GM13976 (cell line): Measurements from ENCODE around the gene SYTL2.

Experiments used
- DNase-seq: peaks from one replicate; pipeline ENCODE4 v3.0.0; 2012; ENCODE audit warnings: low spot score
- in situ Hi-C: fragments of 300-500 bp; cut with MboI; formaldehyde crosslinking; loops from one replicate; pipeline ENCODE4 v1.12.0; 2022; ENCODE audit warnings: low sequenced_read_pairs, mixed read lengths, inconsistent platforms; ENCODE audit not compliant: unreplicated experiment
- TF ChIP-seq, protein P1 (sequence below): IDR thresholded peaks from 2 replicates; pipeline ENCODE4 v1.5.1; 2012; ENCODE audit warnings: borderline replicate concordance, mild to moderate bottlenecking; ENCODE audit not compliant: insufficient read depth; ENCODE audit errors: extremely low read depth, missing control alignments, control extremely low read depth

The SYTL2 gene

DNA sequence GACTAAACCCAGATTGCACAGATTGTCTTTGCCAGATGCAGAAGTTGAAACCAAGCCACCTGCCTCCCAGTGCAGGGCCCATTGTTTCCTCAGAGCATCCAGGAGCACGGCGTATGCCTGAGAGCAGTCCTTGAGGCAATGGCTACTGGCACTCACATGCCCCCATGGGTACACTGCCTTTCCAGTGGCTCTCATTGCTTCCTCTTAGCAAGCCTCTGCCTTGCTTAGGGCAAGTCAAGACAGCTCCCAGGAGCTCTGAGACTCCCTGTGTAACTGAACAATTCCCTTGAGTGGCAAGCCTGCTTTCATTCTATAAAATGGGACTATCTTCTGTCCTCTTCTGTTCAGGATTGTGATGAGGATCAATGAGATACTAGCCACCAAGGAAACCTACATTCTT is 4.1 kb downstream of the SYTL2 start:
- TF ChIP-seq, protein P1, sequence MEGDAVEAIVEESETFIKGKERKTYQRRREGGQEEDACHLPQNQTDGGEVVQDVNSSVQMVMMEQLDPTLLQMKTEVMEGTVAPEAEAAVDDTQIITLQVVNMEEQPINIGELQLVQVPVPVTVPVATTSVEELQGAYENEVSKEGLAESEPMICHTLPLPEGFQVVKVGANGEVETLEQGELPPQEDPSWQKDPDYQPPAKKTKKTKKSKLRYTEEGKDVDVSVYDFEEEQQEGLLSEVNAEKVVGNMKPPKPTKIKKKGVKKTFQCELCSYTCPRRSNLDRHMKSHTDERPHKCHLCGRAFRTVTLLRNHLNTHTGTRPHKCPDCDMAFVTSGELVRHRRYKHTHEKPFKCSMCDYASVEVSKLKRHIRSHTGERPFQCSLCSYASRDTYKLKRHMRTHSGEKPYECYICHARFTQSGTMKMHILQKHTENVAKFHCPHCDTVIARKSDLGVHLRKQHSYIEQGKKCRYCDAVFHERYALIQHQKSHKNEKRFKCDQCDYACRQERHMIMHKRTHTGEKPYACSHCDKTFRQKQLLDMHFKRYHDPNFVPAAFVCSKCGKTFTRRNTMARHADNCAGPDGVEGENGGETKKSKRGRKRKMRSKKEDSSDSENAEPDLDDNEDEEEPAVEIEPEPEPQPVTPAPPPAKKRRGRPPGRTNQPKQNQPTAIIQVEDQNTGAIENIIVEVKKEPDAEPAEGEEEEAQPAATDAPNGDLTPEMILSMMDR, result no peak
- no peak for DNase-seq
- in situ Hi-C loops, result no loop called here

GRCh38 chr11:85806016-85806415 is 4.9 kb downstream of the SYTL2 start:
- DNase-seq, result no peak
- TF ChIP-seq, protein P1, result no peak
- in situ Hi-C loops, result no loop called here

GRCh38 chr11:85805387-85805786 is 5.6 kb downstream of the SYTL2 start:
- TF ChIP-seq, protein P1, result no peak
- in situ Hi-C loops, result no loop called here
- no peak for DNase-seq

DNA sequence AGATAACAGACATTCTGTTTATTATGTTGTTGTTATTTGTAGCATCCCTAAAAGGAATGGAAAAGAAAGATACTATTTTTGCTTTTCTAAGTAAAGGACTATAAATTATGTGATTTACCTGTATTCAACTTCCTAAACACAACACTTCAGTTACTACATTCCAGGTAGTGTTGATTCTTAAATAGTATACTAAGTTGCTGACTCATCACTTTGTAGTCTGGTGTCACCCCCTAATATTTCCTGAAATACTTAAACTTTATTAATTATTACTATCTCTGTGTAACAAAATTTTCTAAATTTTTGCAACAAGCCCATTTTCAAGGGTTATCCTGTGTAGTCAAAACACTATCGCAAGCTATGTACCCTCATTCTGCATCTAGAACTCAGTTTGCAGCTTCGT is 7.0 kb downstream of the SYTL2 start:
- DNase-seq, result no peak
- TF ChIP-seq, protein P1, result no peak
- in situ Hi-C loops, result no loop called here

DNA sequence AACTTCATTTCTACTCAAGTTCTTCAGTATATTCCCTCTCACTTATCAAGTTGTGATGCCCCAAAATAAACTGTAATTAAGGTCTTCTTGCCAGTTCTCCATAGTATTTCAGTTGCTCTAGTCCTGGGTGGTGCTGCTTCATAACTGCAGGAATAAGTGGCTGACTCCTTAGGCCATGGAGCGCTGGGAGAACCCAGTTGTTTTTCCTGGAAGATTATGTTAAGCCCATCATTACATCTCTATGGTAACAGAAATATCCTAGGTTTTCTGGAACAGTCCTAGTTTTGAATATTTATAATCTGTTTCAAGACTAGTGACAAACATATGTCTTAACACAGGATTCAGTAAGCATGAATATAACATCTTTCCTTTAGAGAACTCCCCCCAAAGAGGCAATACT is 7.6 kb downstream of the SYTL2 start:
- in situ Hi-C loops, result no loop called here
- TF ChIP-seq, protein P1, result no peak
- no peak for DNase-seq

DNA sequence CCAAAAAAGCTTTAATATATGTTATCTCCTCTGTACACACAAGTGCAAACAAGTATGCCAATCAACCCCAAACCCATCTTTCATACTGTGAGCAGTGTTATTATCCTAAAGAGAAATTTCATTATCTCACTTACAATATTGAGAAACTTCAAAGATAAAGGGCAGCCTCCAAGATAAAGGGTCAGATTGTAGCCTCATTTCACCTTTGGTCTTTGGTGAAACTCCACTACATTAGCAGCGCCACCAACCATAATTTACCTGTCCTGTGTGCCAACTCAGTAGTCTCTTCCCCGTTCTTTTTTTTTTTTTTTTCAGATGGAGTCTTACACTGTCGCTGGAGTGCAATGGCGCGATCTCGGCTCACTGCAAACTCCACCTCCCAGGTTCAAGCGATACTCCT is 9.4 kb downstream of the SYTL2 start:
- TF ChIP-seq, protein P1, result no peak
- in situ Hi-C loops, result no loop called here

More for the DNA sequence above, 9.4 kb downstream of the SYTL2 start:
- DNase-seq, result no peak
